AG04449 (cell line): Measurements from ENCODE around the gene VPS37C.
"Not testable (repeated sequence)": the region's sequence is repeated elsewhere in the genome, so short reads cannot be mapped to it uniquely, and the experiment has no call there.

ENCODE experiments used
- CTCF ChIA-PET: fragments of 350-600 bp; formaldehyde crosslinking; extraction: SDS; loops from one replicate; lab custom pipeline; 2021; ENCODE audit warnings: antibody characterized with exemption; lab: Yijun Ruan, JAX
- POLR2A ChIA-PET: fragments of 400-600, 350-600 bp; formaldehyde crosslinking; extraction: SDS; loops from one replicate; lab custom pipeline; 2020; ENCODE audit warnings: antibody characterized with exemption, inconsistent platforms; lab: Yijun Ruan, JAX
- DNase-seq: peaks from one replicate; pipeline ENCODE4 v3.0.0-alpha.2; 2010; ENCODE audit warnings: low read depth, low spot score
- H3K4me3 ChIP-seq: 2 replicates; pipeline ENCODE4 v1.5.1; 2011; ENCODE audit warnings: low read depth, mild to moderate bottlenecking, control low read depth, low read length
- CTCF ChIP-seq: IDR thresholded peaks from one replicate; pipeline ENCODE4 v1.5.1; 2011; ENCODE audit warnings: mild to moderate bottlenecking, moderate library complexity, low read length, control low read depth, inconsistent platforms; ENCODE audit not compliant: insufficient read depth; ENCODE audit errors: missing control alignments

VPS37C gene

GRCh38 chr11:61161190-61162091 lies at the start of gene VPS37C:
VPS37C (minus strand) TSS chr11:61161426; CDS start chr11:61138829, 22,597 bp downstream.
- ChIA-PET POLR2A (interaction anchor here (0.6 to 1.0 kb wide), 3 partner anchors 14 to 390 kb away, joined by 3 to 6 read pairs (median 3); no protein-coding TSS in a partner anchor), CTCF (interaction anchor here (1.1 to 3.3 kb wide), 4 partner anchors 9 to 190 kb away, joined by 3 to 10 read pairs (median 4); partner anchors contain the start of gene CD6)
- peak; percentile 9 for TF ChIP-seq CTCF
- peak within 1 kb of the TSS; percentile 81 for H3K4me3 ChIP-seq
- DNase-seq, result no peak

- CTCF ChIA-PET, POLR2A ChIA-PET, H3K4me3 ChIP-seq, DNase-seq: not testable (repeated sequence)
These were observed 49.4 kb upstream of the VPS37C start for GRCh38 chr11:61210629-61211028.

- POLR2A ChIA-PET, CTCF ChIA-PET, DNase-seq, H3K4me3 ChIP-seq: not testable (repeated sequence)
These were observed 46.5 kb upstream of the VPS37C start for GRCh38 chr11:61207636-61208310.

- CTCF ChIA-PET, result not testable (repeated sequence)
These were observed 43.4 kb upstream of the VPS37C start for GRCh38 chr11:61204502-61205059.

DNA sequence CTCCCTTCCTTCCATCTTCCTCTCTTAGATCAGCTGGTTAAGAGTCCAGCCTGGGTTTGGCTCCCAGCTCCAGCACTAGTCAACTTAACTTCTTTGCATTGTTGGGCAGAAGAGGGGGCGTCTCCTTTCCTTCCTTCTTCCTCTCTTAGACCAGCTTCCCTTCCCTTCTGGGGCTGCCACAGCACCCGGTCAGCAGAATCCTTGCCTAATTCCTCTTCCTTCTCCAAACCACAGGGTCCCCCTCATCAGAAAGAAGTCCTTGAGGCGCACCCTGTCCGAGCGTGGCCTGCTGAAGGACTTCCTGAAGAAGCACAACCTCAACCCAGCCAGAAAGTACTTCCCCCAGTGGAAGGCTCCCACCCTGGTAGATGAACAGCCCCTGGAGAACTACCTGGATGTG lies 42.6 kb upstream of the VPS37C start:
- DNase-seq, POLR2A ChIA-PET, H3K4me3 ChIP-seq: not testable (repeated sequence)
- CTCF ChIA-PET, result interaction anchor here (1.4 kb wide), 1 partner anchor 16 kb away, joined by 3 read pairs; no protein-coding TSS in a partner anchor

More at GRCh38 chr11:61204502-61205059, 43.4 kb upstream of the VPS37C start:
- POLR2A ChIA-PET, H3K4me3 ChIP-seq, DNase-seq: not testable (repeated sequence)

- ChIA-PET POLR2A (interaction anchor here (0.6 kb wide), 1 partner anchor 158 kb away, joined by 4 read pairs; no protein-coding TSS in a partner anchor), CTCF (interaction anchor here (1.4 kb wide), 1 partner anchor 16 kb away, joined by 3 read pairs; no protein-coding TSS in a partner anchor)
- not testable (repeated sequence) for DNase-seq, H3K4me3 ChIP-seq
These were observed 41.9 kb upstream of the VPS37C start, which contains the start of gene PGA3 for GRCh38 chr11:61202950-61203746. PGA3 (plus strand) TSS chr11:61203515; CDS start chr11:61203565, 50 bp downstream.

DNA sequence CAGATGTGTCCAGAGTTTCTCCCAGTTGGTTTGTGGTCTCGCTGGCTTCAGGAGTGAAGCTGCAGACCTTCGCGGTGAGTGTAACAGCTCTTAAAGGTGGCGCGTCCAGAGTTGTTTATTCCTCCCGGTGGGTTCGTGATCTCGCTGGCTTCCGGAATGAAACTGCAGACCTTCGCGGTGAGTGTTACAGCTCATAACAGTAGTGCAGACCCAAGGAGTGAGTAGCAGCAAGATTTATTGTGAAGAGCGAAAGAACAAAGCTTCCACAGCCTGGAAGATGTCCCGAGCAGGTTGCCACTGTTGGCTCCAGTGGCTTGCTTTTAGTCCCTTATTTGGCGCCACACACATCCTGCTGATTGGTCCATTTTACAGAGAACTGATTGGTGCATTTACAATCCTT lies 40.2 kb upstream of the VPS37C start:
- TF ChIP-seq CTCF, result no peak
- no peak overlapping the region for H3K4me3 ChIP-seq
- DNase-seq, result no peak
- ChIA-PET POLR2A (no interaction called here), CTCF (interaction anchor here (0.8 to 0.9 kb wide), 2 partner anchors 14 to 15 kb away, joined by 3 read pairs; no protein-coding TSS in a partner anchor)

DNA sequence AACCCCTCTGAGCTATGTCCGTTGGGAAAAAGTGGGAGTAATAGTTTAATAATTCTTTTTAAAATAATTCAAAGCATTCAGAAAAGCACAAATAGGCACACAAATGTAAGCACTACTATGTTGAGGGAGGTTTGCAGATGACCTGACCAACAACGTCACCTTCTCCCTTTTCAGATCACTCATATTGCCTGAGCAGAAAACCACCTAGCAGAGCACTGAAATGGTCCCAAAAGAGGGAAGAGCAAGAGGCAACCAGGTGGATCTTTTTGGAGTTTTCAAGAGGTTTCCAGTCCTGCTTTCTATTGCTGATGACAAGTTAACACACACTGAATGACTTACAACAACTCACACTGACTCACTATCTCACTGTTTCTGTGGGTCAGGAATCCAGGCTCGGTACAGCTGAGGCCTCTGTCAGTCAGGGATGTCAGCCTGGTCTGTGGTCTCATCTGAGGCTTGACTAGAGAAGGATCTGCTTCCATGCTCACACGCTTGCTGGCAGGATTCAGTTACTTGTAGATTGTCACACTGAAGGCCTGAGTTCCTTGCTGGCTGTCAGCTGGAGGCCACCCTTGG lies 37.8 kb upstream of the VPS37C start:
- ChIA-PET CTCF (interaction anchor here (1.0 kb wide), 1 partner anchor 368 kb away, joined by 3 read pairs; no protein-coding TSS in a partner anchor), POLR2A (no interaction called here)
- no peak for DNase-seq
- no peak for TF ChIP-seq CTCF
- no peak overlapping the region for H3K4me3 ChIP-seq
